A549 treated with ZK216348 at 1 μM for 4 hours (cell line): ENCODE measurements around the gene TSKS. TPM values are rescaled to one million over a fixed set of nuclear protein-coding genes. Genes with fewer than 3 reads are reported as not detected.

Experiments used
- total RNA-seq: library from RNA; stranded (reverse); fragments of 200-300 nt; extraction: Qiagen RNA extraction; gene quantifications from 5 replicates; pipeline ENCODE4 v1.2.3, GENCODE V29; 2022; ENCODE audit warnings: low read depth

TSKS gene
- not detected in 5 replicates for total RNA-seq

DNA sequence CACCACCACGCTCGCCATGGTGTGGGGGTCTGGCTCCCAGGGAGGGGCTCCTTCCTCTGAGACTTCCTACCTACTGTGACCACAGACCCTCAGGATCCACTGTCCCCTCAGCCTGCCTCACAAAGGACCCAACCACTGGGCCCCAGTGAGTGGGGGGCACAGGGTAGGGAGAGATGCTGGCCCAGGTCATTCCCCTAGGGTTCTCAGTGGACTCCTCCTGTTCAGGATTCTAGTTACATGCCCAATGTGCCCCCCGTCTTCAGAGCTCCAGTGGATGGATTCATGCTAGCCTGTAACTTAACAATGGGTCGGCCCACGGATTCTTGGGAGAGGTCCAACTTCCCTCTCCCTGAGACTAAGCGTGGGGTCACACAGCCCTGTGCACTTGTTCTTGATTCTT lies at the start of gene TSKS:
Gene TSKS, minus strand, starts transcription at position 77 of the 400 bp plus-strand sequence. Its CDS starts 59 bp downstream, at position 18.

DNA sequence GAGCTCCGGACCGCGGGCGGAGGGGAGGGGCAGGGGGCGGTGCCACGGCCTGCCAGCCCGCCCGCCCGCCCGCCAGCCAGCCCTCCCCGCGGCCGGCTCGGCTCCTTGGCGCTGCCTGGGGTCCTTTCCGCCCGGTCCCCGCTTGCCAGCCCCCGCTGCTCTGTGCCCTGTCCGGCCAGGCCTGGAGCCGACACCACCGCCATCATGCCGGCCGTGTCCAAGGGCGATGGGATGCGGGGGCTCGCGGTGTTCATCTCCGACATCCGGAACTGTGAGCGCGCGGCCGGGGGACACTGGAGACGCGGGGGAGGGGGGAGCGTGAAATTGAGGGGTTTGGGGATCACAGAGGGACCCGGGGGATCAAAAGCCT lies 3.8 kb upstream of the TSKS start, which contains the start of gene AP2A1:
Gene AP2A1, plus strand, starts transcription at position 72 of the 370 bp plus-strand sequence. Its CDS starts 133 bp downstream, at position 205.

GRCh38 chr19:49690656-49691242 lies 72.4 kb downstream of the TSKS start, which contains the start of gene CPT1C:
CPT1C (plus strand) TSS chr19:49691116; CDS start chr19:49692253, 1,137 bp downstream.

Other genes with a start within 250 kb of the TSKS start
- 2.0 to 2.8 TPM (median 2.7 TPM) in 5 replicates for gene RCN3, start 235.3 kb downstream of the TSKS start, total RNA-seq
- gene NOSIP, start 182.8 kb downstream of the TSKS start, total RNA-seq: 69.9 to 115 TPM (median 107 TPM) in 5 replicates
- 0.39 to 1.1 TPM (median 0.94 TPM) in 5 replicates for gene PRRG2, start 182.0 kb downstream of the TSKS start, total RNA-seq
- 20.1 to 39.3 TPM (median 34.5 TPM) in 5 replicates for gene PRR12, start 172.1 kb downstream of the TSKS start, total RNA-seq
- gene RRAS, start 123.2 kb downstream of the TSKS start, total RNA-seq: 70.1 to 151 TPM (median 135 TPM) in 5 replicates
- gene SCAF1, start 121.1 kb downstream of the TSKS start, total RNA-seq: 32.3 to 79.6 TPM (median 75.1 TPM) in 5 replicates
- gene IRF3, start 97.4 kb downstream of the TSKS start, total RNA-seq: 69.2 to 108 TPM (median 102 TPM) in 5 replicates
- gene BCL2L12, start 97.4 kb downstream of the TSKS start, total RNA-seq: 49.1 to 71.5 TPM (median 65.4 TPM) in 5 replicates
- gene PRMT1, start 86.0 kb downstream of the TSKS start, total RNA-seq: 329 to 426 TPM (median 425 TPM) in 5 replicates
- gene ADM5, start 73.7 kb downstream of the TSKS start, total RNA-seq: 2.7 to 6.9 TPM (median 5.7 TPM) in 5 replicates
- gene CPT1C, start 72.2 kb downstream of the TSKS start, total RNA-seq: 11.4 to 14.4 TPM (median 13.4 TPM) in 5 replicates
- gene AP2A1, start 3.7 kb upstream of the TSKS start, total RNA-seq: 31.7 to 63.3 TPM (median 57.1 TPM) in 5 replicates
- gene FUZ, start 50.0 kb upstream of the TSKS start, total RNA-seq: 9.3 to 17.9 TPM (median 15.0 TPM) in 5 replicates
- gene MED25, start 55.0 kb upstream of the TSKS start, total RNA-seq: 39.7 to 74.7 TPM (median 67.0 TPM) in 5 replicates
- gene PTOV1, start 87.9 kb upstream of the TSKS start, total RNA-seq: 98.8 to 160 TPM (median 149 TPM) in 5 replicates
- 30.8 to 60.9 TPM (median 51.4 TPM) in 5 replicates for gene PNKP, start 104.3 kb upstream of the TSKS start, total RNA-seq
- gene AKT1S1, start 114.0 kb upstream of the TSKS start, total RNA-seq: 64.4 to 121 TPM (median 114 TPM) in 5 replicates
- gene TBC1D17, start 114.4 kb upstream of the TSKS start, total RNA-seq: 16.6 to 25.0 TPM (median 22.9 TPM) in 5 replicates
- gene IL4I1, start 133.6 kb upstream of the TSKS start, total RNA-seq: 0.19 to 0.88 TPM (median 0.64 TPM) in 5 replicates
- gene ATF5, start 165.9 kb upstream of the TSKS start, total RNA-seq: 40.4 to 59.5 TPM (median 52.8 TPM) in 5 replicates
- 60.3 to 101 TPM (median 94.7 TPM) in 5 replicates for gene NUP62, start 166.2 kb upstream of the TSKS start, total RNA-seq
- gene SIGLEC11, start 197.9 kb upstream of the TSKS start, total RNA-seq: 0.08 TPM in 1 of 5 replicates, not detected in the others